Ovary (tissue), 3 donors: ENCODE data around the gene ACSL6.

Source experiments
- EP300 ChIP-seq: sonication (generic); formaldehyde crosslinking; IDR thresholded peaks from one replicate; pipeline ENCODE4 v1.6.1; 2017; ENCODE audit warnings: antibody characterized with exemption
- POLR2A ChIP-seq: fragments of 450-650 bp; IDR thresholded peaks from one replicate; pipeline ENCODE4 v1.6.1; 2017; ENCODE audit warnings: antibody characterized with exemption, mild to moderate bottlenecking, moderate library complexity
- TF ChIP-seq, protein P1 (sequence below), 3 donors: fragments of 450-650 bp in 2 of 3; fragments of 200-600 bp in 1 of 3; IDR thresholded peaks; one replicate each; pipeline versions ENCODE4 v1.5.1 to v1.8.0; 2016 to 2022; ENCODE audit warnings: antibody characterized with exemption in 3 of 3, mild to moderate bottlenecking in 1 of 3
- donor health status: DM: no; HTN: no; CAD: no.

DNA sequence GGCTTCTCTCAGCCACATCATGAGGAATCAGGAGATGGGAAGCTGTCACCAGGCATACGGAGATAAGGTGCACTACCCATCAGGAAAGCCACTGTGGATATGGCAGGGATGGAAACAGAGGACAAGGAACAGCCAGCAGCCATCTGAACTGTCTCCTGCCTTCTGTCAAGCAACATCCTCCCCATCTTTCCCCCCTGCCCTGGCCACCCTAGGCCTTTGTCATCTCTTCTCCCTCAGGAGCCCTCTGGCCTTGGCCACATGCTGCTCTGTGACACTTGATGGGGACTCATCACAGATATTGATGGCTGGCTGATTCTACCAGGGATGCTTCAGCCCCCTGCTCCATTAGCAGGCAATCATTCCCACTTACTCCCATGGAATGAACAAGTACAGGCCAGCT, 44.9 kb downstream of the ACSL6 start:
- TF ChIP-seq, protein P1, sequence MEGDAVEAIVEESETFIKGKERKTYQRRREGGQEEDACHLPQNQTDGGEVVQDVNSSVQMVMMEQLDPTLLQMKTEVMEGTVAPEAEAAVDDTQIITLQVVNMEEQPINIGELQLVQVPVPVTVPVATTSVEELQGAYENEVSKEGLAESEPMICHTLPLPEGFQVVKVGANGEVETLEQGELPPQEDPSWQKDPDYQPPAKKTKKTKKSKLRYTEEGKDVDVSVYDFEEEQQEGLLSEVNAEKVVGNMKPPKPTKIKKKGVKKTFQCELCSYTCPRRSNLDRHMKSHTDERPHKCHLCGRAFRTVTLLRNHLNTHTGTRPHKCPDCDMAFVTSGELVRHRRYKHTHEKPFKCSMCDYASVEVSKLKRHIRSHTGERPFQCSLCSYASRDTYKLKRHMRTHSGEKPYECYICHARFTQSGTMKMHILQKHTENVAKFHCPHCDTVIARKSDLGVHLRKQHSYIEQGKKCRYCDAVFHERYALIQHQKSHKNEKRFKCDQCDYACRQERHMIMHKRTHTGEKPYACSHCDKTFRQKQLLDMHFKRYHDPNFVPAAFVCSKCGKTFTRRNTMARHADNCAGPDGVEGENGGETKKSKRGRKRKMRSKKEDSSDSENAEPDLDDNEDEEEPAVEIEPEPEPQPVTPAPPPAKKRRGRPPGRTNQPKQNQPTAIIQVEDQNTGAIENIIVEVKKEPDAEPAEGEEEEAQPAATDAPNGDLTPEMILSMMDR (IDR thresholded peaks at IDR 0.05) = no peak
- no peak for TF ChIP-seq POLR2A
- no peak for TF ChIP-seq EP300
